ENCODE data around the gene ARHGEF10L.

ARHGEF10L gene

GRCh38 chr1:17569200-17570139 lies 30.0 kb downstream of the ARHGEF10L start:
- peak in 13 of 14 donors; percentile 26 to 85 (median 67) for DNase-seq

DNA sequence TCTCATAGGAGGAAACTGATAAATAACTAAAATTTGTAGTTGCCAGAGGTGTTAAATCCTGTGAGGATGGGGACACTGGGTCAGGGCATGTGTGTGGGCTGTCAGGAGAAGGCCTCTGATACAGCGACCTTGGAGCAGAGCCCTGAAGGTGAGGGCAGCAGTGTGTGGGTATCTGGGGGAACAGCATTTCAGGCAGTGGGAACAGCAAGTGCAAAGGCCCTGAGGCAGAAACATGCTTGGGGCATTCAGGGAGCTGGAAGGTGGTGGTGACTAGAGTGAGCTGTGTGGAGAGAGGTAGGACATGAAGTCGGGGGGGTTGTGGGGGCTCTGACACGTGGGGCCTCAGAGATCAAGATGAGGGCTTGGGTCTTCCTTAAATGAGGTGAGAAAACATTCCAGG lies 30.7 kb downstream of the ARHGEF10L start:
- no peak for DNase-seq

GRCh38 chr1:17572264-17572985 lies 32.9 kb downstream of the ARHGEF10L start:
- no peak for DNase-seq

DNA sequence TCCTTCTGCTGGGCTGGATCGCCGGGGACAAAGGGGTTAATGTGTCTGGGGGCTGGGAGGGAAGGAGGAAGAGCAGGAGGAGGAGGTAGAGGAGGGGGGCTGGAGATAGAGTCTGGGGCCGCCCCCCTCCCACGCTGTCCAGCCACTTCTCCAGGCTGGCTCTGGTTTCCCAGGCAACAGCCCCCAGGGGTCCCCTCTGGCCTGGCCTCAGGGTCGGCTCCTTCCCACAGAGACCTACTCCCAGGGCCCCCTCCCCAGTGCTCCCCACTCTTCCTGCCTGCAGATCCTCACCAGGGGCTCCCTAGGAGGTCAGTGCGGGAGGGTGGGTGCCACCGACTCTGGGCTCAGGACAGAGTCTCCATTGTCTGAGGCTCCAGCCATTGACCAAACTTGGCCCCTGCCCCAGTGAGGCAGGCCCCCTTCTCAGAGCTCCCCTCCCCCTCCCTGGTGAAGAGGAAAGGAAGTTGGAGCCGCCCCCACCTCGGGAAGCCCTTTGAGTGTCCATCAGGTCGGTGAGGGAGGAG lies 34.1 kb downstream of the ARHGEF10L start:
- DNase-seq = peak in 9 of 14 donors; percentile 24 to 75 (median 48)

GRCh38 chr1:17574516-17574915 lies 35.0 kb downstream of the ARHGEF10L start:
- peak in 1 of 14 donors; percentile 59 for DNase-seq

DNA sequence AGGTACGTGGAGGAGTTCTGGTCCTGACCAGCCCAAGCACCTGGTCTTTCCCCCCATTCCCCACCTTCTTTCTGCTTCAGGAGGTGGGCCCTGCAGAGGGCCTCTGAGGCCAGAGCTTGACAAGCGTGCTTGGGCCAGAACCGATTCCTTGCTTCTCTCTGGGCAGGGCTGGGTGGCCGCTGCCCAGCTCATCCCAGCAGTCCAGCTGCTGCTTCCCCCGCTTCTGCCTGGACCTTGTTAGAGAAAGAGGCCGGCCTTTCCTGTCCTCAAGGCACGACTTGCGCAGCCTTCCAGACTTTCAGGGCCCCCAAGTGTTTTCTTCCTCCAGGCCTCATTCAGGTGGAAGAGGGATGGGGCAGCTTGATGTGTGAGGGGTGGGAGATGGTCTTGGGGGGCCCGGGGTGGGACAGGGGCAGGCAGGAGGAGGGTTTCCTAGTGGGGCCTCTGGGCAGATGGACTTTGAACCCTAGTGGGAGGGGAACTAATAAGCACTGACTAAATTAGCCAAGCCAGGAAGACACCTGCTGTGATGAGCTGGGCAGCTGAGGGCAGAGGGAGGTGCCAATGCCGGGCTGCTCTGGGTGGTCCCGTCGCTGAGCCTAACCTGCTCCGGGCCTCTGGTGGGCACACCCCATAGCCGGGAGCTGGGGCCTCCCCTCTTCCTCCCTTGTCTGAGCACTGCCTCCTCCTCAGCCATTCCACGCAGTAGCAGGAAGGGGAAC lies 36.5 kb downstream of the ARHGEF10L start:
- DNase-seq = no peak

DNA sequence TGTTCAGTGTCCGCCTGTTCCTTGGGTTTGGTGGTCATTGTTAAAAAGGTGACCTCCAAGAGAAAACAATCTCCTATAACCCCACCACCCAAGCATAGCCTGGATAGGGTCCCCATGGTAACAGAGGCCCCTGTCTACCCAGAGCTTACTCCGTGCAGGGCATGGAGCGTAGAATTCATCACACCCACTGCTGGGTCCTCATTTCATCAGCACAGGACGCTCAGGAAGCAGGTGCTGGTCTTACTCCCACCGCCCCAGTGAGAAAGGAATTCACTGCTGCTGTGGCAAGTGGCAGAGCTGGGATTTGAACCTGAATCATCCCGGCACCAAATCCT lies 37.0 kb downstream of the ARHGEF10L start:
- no peak for DNase-seq

DNA sequence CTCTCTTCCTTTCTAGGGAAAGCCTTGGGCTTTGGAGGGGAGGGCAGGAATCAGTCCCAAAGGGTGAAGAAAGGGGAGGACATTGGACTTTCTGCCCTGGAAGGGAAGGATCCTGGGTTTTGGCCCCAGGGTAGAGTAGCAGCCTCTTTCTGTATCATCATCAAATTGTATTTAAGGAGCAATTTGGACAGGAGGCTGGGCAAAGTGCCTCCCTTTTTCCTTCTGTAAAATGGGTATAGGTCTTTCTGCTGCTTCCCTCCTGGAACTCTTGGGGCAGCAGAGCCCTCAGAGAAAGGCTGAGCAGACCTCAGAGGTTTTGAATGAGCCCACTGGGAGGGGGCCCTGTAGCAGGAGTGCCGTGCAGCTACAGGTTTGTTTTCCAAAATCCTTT lies 38.4 kb downstream of the ARHGEF10L start:
- DNase-seq = no peak

- peak in 1 of 14 donors; percentile 62 for DNase-seq
Measured at GRCh38 chr1:17579951-17580939, 40.7 kb downstream of the ARHGEF10L start.

DNA sequence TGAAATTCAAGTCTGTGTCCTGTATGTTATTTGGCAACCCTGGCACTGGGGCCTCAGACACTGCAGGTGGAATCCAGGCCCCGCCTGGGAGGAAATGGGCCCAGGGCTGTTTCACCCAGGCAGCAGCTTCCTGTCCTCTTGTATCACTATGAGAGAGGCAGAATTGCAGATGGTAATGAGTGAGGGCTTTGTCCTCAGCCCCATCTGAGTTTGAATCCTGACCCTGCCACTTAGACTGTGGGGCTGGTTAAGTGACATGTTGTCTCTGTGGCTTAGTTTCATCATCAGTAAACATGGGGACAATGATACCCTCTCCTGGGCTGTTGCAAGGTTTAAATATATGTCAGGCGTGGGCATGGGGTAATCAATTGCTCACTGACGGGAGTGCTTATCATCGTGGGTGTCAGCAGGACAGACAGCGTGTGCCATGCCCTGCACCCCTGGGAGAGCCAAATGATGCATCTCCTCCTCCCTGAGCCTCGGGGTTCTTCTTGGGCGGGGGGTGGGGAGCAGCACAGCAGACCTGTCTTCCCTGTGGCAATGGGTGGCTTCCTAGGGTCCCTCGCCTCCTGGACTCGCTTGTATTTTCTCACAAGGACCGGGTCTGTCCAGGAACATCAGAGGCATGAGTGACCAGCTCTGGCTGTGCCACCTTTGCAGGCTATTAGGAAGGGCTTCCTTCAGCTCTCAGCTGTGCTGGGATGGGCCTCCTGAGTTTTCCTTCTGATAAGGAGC lies 42.1 kb downstream of the ARHGEF10L start:
- no peak for DNase-seq

- DNase-seq = peak in 1 of 14 donors; percentile 55
Measured at GRCh38 chr1:17582124-17582774, 42.8 kb downstream of the ARHGEF10L start.

DNA sequence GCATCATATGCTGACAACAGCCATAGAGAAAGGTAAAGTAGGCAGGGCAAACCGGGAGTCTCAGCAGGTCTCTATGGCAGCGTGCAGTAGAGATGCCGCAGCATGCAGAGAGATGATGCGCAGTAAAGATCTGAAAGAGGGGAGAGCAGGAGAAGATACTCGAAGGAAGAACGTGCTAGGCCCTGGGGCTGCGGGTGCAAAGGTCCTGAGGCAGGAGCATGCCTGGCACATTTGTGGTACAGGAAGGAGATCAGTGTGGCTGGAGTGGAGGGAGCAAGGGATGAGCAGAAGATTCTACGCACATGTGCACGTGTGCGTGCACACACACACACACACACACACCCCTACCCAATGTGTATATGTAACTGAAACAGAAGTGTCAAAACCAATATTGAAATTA lies 45.0 kb downstream of the ARHGEF10L start:
- no peak for DNase-seq

DNA sequence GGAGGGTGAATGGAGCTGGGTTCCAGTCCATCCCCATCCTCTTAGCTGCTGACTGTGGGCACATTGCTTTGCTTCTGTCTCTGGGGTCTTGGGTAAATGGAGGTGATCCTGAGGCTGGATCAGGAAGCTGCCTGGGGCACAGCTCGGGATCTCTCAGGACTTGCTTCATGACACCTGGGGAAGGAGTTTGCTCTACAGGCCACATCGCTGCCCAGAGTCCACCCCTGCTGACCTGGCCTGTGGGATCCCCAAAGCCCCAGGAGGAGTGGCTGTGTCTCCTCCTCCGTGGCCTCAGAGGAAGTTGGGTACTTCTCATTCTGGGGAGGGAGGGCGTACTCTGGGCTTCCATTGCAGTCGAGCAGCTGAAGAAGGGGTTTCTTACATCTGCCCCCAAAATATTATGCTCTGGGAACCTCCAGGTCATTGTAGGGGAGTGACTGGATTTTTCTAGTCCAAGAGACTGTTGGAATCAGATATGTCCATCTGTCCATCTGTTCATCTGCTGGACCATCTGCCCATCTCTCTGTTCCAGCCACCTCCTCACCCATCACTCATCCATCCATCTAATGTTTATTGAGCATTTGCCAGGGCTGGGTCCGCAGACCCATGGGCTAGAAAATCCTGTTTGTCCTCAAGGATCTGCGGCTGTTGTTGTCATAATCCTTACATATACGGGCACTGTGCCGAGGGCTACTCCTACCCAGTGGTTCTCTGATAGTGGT lies 45.9 kb downstream of the ARHGEF10L start:
- peak in 1 of 14 donors; percentile 45 for DNase-seq

DNA sequence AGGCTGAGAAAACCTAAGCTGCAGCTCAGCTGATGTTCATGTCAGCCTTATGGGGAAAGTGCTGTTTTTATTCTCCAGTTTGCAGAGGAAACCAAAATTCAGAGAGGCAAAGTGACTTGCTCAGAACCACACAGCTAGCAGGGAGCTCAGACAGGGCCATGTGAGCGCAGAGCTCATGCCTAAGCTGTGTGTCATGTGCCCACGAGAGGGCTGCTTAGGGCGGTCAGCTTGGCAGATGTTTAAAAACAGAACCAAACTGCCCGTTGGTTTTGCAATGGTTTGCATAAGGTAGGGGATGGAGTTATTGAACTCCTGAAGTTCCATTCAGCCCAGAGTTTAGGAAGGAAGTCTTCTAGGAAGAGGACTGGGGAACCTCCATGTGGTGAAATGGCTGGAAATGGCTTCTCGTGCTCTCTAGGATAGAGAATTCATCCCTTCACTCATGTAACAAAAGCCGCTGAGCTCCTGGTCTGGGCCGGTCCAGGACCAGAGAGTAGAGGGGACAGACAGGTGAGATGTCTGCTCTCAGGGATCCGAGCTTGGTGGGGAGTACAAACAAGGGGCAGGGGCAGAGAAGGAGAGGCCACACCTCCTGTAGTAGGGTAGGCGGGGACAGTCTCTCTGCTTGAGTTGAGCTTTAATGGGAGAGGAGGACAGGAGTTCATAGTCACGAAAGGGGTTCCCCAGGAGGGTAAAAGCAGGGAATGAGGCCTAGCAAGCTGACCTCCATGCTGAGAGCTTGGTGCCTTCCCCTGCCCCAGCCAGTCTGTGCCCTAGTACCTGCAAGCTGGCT lies 46.9 kb downstream of the ARHGEF10L start:
- DNase-seq = peak in 1 of 14 donors; percentile 8

DNA sequence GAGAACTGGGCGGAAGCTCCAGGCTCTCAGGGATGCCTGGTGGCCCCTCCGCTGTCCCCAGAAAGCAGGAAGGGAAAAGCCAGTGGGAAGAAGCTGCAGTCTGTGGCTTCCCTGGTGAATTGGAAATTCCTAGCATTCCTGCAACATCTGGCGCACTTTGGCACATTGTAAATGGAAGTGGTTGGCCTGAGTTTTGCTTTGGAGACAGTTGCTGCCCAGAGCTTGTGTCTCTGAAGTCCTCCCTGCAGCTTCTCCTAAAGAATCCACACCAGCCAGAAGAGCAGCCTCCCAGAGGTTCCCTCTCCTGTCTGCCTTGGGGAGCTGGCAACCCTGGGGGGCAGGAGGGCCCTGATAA lies 48.2 kb downstream of the ARHGEF10L start:
- no peak for DNase-seq

DNA sequence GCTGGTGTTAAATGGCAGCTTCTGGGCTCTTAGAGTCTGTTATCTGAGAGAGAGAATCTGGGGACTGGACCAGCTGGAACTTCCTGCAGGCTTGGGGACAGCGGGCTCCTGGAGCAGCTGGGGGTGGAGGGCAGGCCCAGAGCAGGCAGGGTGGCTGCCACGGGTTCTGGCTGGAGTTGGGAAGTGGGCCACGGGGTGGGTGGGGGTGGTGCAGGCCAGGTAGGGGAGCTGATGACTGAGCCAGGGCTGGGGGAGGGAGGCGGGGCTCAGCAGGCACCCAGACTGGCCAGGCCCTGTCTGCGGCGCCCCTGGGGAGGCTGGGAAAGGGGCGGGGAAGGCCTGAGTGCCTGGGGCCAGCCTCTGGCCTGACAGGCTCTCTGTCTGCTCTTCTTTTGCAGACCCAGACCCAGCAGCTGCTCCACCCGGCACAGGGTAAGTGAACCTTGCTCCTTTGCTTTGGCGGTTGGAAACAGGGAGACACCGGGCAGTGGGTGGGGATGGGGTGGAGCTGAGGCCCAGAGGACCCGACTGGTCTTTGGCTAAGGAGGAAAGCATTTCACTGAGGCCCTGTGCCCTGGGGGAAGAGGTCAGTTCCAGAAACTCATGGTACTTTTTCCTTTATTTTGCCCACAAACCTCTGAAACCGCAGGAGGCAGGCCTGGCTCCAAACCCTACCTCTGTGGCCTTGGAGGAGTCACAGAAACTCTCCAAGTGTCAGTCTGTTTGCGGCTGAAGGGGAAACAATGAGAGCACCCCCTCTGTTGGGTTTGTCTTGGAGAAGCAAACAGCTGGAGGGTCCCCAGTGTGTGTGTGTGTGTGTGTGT lies 48.8 kb downstream of the ARHGEF10L start:
- DNase-seq = peak in 1 of 14 donors; percentile 20

DNA sequence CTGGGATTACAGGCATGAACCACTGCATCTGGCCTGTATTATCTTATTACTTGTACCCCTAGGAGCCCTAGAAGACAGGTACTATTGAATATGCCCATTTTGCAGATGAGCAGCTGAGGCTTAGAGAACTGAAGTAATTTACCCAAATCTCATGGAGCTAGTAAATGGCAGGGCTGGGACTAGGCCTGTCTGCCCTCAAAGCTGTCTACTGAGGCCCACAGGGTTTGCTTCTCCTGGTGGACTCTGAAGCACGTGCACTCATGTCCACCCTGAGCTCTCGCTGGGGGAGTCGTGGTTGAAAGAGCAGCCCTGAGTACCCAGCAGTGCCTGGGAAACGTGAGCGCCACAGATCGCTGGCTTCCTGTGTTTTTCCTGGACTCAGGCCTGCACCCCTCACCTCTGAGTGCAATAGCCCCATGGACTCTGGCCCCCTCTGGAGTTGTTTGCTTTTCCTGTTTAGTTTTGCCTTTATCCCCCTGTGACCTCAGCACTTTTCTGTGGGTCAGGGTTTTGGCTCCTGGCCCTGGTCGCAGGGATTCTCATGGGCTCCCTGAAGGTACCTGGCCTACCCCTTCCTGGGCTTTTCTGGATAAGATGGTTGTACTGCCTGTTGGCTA lies 52.4 kb downstream of the ARHGEF10L start:
- DNase-seq = no peak
